GM18498 (cell line): Measurements from ENCODE around the gene AP4M1.
"Not testable (repeated sequence)": the region's sequence is repeated elsewhere in the genome, so short reads cannot be mapped to it uniquely, and the experiment has no call there.

Source experiments
- ATAC-seq: cut with Tn5 transposase; IDR thresholded peaks from one replicate; pipeline ENCODE4 v1.9.1; 2021; ENCODE audit warnings: mild to moderate bottlenecking, moderate library complexity; ENCODE audit not compliant: unreplicated experiment

AP4M1 gene

DNA sequence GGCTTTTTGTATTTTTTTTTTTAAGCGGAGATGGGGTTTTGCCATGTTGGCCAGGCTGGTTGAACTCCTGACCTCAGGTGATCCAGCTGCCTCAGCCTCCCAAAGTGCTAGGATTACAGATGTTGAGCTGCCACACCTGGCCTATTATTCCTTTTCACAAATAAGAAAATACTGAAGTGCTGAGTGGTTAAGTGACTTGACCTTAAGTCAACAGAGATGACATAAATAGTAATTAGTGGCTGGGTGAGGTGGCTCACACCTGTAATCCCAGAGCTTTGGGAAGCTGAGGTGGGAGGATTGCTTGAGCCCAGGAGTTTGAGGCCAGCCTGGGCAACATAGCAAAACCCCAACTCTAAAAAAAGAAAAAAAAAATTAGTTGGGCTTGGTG lies 28.8 kb downstream of the AP4M1 start:
- ATAC-seq: not testable (repeated sequence)

DNA sequence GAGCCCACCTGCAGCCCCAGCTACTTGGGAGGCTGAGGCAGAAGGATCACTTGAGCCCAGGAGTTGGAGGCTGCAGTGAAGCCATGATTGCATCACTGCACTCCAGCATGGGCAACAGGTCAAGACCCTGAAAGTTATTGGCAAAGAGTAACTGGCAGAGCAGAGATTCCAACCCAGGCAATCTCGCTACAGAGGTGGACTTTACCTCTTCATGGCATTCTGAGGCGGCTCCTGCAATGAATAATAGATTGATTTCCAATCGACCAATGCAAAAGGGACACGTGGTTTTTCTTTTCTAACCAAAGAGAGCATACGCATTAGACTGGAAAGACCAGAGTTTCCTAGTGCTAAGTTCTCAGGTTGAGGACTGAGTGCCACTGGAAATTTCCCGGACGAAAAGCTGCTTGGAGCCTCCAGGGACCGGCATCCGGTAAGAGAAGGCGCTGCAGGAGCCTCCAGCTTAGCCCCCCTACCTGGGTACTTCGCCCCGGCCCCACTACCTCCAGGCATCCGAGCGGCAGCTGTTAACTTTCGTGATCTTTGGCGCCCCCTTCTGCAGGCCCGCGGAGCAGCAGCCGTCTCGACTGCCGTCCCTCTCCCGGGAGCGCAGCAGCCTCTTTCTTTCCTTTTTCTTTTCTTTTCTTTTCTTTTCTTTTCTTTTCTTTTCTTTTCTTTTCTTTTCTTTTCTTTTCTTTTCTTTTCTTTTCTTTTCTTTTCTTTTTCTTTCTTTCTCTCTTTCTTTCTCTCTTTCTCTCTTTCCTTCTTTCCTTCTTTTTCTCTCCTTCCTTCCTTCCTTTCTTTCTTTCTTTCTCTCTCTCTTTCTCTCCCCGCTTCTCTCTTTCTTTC lies 29.4 kb downstream of the AP4M1 start:
- ATAC-seq: no peak

DNA sequence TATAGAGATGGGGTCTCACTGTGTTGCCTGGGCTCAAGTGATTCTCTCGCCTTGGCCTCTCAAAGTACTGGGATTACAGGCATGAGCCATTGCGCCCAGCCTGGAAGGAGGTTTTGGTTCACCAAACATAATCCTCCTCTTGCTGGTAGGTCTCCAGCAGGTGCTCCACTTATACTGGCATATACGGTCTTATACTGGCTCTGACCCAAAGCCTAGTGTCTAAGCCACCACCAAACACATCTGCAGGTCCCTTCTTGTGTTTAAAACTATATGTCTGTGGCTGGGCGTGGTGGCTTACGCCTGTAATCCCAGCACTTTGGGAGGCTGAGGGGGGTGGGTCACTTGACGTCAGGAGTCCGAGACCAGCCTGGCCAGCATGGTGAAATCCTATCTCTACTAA lies 30.7 kb downstream of the AP4M1 start:
- ATAC-seq: no peak

DNA sequence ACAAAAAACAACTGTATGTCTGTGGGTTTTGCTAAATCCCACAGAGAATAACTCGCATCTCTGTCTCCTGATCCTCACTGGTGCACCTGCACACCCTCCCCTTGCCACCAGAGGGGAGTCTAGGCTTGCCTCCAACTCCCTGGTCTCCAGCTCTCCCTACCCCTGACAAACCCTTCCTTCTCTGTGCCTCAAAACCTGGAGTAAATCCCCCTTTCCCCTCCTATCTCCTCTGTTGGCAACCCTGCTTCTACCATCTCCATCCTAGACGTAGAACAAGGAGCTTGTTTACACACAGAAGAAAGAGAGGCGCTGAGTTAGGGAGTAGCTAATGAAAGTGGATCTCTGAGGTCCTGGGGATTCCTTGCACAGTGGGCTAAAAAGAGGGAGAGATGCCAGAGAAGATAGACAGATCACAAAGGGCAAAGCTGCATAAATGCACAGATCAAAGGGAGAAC lies 31.3 kb downstream of the AP4M1 start:
- peak; percentile 69 for ATAC-seq

DNA sequence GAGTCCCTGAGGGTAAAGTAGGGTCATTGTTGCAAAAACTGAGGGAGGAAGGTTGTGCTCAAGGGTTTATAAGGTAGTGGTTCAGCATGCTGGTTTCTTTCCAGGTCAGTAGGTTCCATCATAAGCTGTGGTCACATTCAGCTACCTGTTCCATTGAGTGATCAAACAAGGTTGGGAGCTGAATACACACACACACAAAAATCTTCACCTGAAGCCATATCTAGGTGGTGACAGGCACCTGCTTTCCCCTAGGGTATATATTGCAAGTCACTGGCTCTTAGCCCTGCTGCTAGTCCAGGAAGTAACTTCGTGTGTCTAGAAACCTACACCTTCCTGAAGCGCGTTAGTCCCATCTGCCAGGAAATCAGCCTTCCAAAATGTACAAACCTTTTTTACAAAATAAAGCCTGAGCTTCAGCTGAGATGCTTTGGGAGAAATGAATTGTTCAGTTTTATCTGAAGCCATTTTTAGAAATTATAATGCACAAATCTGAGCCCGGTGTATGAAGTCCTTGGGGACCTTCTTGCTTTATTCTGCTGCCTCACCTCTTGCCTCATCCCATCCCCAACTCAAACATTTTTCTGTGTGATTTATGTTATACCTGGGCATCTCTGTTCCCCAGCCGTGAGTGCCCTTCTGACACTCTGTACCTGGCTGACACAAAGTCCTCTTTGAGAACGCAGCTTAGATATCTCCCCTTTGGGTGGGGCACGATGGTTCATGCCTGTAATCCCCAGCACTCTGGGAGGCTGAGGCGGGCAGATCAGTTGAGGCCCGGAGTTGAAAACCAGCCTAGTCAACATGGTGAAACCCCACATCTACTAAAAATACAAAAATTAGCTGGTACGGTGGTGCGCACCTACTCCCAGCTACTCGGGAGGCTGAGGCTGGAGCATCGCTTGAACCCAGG lies 36.7 kb downstream of the AP4M1 start:
- ATAC-seq: no peak

DNA sequence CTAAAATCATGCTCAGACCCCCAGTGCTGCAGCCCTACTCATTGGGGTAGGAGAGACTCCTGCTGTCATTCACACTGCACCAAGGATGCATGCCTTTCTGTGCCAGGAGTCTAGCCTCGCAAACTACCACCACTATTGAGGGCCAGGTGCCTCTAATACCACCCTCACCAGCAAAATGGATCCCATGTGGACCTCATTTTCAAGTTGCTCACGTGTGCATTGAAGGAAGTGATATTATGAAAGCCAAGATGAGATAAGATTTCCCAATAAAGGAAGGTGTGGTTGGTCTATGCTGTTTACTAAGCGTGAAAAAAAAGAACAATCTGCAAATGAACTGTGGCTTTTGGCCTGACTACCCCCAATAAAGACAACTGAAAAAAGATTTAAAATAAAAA lies 40.1 kb downstream of the AP4M1 start:
- ATAC-seq: no peak

DNA sequence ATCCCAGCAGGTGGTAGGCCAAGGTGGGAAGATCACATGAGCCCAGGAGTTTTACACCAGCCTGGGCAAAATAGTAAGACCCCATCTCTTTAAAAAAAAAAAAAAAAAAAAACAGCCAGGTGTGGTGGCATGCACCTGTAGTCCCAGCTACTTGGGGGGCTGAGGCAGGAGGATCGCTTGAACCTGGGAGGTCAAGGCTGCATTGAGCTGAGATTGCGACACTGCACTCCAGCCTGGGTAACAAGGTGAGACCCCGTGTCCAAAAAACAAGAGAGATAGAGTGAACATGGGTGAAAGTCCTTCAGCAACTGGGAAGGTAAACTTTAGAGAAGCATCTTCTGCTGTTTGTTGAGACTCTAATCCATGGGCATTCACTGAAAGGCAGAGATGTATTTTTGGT lies 41.0 kb downstream of the AP4M1 start:
- no peak for ATAC-seq

DNA sequence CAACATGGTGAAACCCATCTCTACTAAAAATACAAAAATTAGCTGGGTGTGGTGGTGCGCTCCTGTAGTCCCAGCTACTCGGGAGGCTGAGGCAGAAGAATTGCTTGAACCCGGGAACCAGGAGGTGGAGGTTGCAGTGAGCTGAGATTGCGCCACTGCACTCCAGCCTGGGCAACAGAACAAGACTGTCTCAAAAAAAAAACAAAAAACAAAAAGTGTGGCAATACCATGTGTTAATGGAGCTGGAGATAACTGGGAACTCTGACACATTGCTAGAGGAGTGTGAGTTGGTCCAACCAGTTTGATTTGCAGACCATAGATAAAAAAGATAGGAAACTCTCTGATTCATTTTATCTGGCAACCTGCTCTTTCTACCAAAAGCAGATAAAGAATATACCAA lies 44.9 kb downstream of the AP4M1 start:
- ATAC-seq: not testable (repeated sequence)

DNA sequence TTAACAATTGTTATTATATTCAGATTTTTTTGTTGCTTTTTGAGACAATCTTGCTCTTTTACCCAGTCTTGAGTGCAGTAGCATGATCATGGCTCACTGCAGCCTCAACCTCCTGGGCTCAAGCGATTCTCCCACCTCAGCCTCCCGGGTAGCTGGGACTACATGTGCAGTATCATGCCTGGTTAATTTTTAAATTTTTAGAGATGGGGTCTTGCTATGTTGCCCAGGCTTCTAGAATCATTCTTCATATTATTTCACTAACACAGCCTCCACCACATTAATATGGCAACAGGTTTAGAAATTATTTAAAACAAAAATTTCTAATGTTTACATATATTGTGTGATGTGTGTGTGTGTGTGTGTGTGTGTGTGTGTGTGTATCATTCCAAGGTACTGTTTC lies 45.8 kb downstream of the AP4M1 start:
- ATAC-seq: no peak

DNA sequence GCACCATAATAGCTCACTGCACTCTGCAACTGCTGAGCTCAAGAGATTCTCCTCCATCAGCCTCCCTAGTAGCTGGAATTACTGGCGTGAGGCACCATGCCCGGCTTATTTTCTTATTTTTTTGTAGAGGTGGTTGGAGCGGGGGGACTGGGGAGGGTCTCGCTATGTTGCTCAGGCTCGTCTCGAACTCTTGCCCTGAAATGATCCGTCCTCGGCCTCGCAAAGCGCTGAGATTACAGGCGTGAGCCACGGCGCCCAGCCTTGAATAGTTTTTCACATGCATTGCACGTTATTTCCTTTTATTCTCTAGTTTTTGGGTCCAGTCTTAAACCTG lies 46.7 kb downstream of the AP4M1 start:
- no peak for ATAC-seq

DNA sequence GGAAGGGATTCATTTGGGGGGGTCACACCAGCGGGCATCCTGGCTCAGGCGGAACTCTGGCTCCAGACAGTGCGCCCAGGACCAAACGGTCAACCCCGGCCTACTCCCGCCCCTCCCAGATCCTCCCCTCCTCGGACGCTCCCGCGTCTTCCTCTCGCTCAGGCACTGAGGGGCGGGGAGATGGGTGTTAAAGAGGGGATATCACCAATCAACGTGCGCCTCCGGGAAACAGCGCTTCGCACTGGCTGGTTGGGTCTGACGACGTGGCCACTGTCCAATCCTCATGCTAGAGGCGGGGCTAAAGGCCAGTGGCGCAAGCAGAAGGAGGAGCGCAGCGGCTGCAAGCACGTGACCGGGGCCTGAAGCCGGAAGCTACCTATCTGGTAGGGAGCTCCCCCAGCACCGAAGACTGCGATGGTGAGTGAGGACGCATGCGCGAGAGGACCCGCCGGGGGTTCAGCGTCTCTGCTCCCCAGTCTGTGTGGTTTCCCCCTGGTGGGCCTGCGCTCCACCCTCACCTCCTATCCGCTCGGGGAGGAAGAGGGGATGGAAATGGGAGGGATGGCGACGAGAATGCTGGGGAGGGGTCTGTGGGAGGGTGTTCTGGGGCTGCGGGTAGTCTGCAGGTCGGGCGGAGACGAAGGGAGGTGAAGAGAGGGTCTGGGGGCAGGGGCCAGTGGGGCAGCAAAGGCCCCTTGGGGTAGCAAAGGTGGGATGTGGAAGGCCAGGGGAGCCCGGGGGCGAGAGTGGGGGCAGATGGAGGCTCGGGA lies 47.3 kb downstream of the AP4M1 start, which contains the start of gene LAMTOR4:
TSS of gene LAMTOR4 (plus strand) at position 360 of the 770 bp plus-strand sequence. CDS start at position 415, 55 bp downstream.
- peak; percentile 95 for ATAC-seq

DNA sequence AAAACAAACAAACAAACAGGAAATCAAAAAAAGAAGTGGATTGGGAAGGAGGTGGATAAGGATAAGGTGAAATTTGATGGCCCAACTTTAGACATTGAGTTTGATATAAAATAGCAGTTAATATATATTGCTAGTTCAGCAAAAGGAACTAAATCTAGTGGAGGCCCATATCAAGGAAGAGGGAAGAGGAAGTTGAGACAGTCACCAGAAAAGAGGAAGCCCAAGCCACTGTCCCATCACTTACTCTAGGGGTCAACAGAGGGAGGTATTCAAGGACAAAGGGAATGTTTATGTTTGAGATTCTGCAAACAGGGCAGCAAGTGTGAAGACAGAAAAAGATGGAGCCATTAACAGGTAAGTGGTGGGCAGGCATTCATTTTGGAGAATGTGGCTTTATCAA lies 51.0 kb downstream of the AP4M1 start:
- ATAC-seq: no peak

DNA sequence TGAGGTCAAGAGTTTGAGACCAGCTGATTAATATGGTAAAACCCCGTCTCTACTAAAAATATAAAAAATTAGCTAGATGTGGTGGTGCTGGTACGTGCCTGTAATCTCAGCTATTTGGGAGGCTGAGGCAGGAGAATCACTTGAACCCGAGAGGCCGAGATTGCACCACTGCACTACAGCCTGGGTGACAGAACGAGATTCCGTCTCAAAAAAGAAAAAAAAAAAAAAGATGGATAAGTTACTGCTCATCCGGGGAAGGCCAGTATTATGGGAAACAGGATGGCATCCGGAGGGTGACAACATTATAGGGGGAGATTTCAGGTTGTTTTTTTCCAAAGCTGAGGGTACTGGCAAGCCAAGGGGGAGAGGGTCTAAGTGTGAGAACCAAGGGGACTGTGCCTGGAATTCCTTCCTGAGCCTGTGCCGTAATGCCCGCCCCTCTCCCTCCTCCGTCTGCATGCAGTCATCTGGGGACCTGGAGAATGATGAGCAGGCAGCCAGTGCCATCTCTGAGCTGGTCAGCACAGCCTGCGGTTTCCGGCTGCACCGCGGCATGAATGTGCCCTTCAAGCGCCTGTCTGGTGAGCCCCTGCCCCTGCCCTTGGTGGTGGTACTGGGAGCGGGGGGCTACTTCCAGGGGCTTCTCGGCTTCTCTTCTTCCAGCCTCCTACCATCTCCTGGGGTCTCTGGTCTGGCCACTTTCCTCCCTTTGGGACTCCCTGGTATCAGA lies 51.7 kb downstream of the AP4M1 start:
- ATAC-seq: no peak

DNA sequence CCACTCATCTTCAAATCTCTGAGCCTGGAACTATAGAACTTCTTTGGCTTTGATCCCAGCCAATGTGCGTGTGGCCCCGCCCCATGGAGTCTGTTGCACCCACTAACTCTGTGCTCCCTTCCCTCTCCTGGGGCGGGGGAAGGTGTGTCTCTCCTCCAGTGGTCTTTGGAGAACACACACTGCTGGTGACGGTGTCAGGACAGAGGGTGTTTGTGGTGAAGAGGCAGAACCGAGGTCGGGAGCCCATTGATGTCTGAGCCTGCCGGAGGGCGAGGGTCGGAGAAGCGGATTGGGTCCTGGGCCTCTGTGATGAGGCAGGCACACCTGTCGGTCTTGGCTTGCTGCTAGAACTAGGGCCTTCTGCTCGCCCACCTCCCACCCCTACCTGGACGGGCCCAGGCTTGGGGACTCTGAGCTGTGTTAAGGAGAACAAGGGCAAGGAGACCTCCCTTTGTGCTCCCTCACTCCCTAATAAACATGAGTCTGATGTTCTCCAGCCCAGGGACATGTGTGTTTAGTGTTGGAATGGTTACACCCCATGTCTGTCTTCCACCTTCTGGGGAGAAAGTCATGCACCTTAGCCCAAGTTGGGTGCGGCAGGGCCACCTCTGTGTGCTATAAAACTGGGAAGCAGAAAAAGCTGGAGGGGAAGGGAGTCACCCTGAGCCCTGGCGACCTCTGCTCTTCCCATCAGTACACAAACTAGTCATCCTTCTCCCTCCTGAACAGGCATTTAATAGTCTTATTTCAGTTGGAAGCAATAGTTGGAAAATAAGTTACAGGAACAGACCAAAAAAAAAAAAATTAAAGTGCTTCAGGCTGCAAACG lies 52.5 kb downstream of the AP4M1 start:
- ATAC-seq: no peak

DNA sequence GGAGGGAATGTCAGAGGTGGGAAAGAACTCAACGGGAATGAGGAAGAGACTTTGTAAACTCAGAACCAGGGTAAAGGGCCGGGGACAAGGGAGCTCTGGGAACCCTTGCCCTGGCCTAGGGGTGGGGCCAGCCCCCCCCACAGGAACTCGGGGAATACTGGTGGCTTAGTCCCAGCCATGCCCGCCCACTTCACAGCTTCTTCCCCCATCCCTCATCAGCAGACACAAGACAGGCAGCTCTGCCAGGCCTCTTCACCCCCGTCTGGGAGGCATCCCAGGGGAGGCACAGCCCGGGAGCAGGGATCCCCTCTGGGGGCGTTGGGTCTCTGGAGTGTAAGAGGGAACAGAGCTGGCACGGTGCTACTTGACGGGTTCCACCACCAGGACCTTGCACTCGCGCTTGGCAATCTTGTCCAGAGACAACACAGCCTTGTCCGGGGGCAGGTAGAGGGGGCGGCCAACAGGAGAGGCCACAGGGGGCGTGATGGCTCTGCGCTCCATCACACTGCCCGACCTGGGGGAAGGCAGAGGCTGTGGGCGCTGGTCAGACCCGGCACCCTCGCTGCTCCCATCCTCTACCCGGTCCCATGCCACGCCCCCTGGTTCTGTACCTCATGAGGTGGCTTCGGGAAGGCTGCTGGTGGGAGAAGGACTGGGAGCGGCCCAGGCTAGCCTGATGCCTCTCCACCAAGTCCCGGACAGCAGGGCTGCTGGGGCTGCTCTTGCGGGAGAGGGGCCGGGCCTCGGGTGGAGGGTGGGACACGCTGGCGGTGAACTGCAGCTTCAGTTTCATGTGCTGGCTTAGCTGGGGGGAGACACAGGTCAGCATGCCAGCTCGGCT lies 53.4 kb downstream of the AP4M1 start:
- no peak for ATAC-seq

DNA sequence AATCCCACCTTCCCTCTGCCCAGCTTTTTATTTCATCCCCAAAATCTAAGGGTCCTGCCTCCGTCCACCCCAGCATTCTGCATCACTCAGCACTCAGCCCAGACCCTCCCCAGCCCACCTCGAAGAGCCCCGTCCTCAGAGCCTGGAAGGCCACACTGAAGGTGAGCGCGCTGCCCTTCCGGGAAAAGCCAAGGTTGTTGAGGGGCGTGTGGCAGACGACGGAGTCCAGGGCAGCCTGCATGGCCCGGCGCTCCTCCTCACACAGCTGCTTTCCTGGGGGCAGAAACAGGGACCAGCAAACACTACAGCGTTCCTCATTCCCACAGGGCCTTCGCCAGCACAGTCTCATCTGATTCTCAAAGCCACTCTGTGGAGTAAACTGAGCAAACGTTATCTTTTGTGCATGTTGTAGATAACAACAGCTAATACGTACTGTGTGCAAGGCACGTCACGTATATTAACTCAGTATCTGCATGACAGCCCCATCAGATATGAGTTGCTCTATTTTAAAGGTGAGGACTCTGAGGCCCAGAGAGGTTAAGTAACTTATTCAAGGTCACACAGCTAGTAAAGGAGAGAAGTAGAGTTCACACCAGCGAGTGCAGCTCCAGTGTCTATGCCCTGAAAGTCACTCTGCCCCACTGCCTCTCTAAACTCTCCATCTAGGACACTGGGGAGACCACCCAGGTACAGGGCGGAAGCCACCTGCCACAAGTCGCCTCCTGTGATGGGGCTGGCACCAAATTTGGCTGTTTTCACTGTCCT lies 54.3 kb downstream of the AP4M1 start:
- no peak for ATAC-seq

DNA sequence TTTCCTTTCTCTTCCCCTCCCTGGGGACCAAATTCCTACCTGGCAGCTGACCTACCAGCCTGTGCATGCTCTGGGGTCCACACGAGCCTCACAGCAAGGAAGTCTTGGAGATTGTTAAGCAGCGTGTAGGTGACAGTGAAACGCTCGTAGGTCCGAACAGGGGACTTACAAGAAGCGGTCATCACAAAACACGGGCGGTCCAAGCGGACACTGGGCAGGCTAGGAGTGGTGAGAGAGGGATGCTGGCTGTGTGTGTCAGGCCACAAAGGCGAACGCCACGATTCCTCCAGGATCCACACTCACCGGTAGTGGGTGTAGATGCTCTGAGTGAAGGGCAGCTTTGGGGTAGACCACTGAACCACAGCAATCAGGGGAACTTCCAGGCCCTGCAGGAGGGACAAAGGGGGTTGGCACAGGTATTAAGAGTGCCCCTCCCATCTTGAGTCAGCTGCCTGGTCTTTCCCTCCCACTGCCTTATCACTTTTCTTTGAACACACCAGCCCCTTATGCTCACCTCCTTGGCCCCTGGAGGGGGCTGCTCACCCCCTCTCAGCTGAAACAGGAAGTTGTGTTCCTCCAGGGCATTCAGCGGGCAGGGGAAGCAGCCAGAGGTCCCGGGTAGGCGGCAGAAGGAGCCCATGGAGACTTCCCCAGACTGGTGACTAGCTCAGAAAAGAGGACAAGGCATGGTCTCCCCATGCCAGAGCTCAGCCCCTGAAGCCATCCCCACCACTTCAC lies 55.1 kb downstream of the AP4M1 start:
- ATAC-seq: no peak

DNA sequence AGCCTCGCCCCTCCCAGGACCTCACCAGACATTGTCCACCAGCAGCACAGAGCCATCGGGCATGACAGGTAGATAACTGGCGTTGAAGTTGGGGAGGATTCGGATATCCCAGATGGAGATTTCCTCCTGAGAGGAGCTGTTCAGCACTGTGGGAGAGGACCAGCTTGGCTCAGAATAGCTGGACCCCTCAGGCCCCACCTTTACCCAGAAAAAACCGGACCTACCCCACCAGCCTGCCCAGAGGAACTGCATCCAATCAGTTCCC lies 55.6 kb downstream of the AP4M1 start:
- ATAC-seq: no peak
